Panc1 (cell line): ENCODE data around the gene KLC1. TPM values are rescaled to one million over a fixed set of nuclear protein-coding genes. Genes with fewer than 3 reads are reported as not detected.

ENCODE experiments used
- ATAC-seq: fragments of 200-7000 bp; cut with Tn5 transposase; 2 replicates; pipeline ENCODE4 v1.9.1; 2020; ENCODE audit warnings: mild to moderate bottlenecking, moderate library complexity
- BruUV-seq: library from RNA; stranded (reverse); fragments of 400-500 nt; replicated peaks from 2 replicates; lab custom pipeline; 2021; lab: Mats Ljungman, UMichigan
- CTCF ChIA-PET: fragments of 300-600 bp; sonication (Branson Sonifier 250); formaldehyde crosslinking; loops from one replicate; lab custom pipeline; 2022; ENCODE audit warnings: antibody characterized with exemption; lab: Charles Lee
- POLR2A ChIA-PET: fragments of 300-600 bp; sonication (Branson Sonifier 250); formaldehyde crosslinking; loops from one replicate; lab custom pipeline; 2022; ENCODE audit warnings: antibody characterized with exemption; lab: Charles Lee
- DNase-seq: peaks from one replicate; pipeline ENCODE4 v3.0.0-alpha.2; 2010; ENCODE audit warnings: low read depth, low spot score
- H3K27ac ChIP-seq: 2 replicates; pipeline ENCODE4 v1.5.1; 2011; ENCODE audit warnings: mild to moderate bottlenecking, low read length, inconsistent platforms
- H3K27me3 ChIP-seq: fragments of 200-500 bp; sonication (Bioruptor generic); 2 replicates; pipeline ENCODE4 v1.6.0; 2014; ENCODE audit warnings: low read length, inconsistent platforms; ENCODE audit not compliant: control insufficient read depth, insufficient read depth
- H3K36me3 ChIP-seq: fragments of 200-500 bp; sonication (Bioruptor generic); 2 replicates; pipeline ENCODE4 v1.5.1; 2014; ENCODE audit warnings: inconsistent platforms, mild to moderate bottlenecking, low read length, moderate library complexity; ENCODE audit not compliant: control insufficient read depth, insufficient read depth
- H3K4me1 ChIP-seq: 2 replicates; pipeline ENCODE4 v1.5.1; 2011; ENCODE audit warnings: inconsistent platforms, mild to moderate bottlenecking, low read length, moderate library complexity; ENCODE audit not compliant: control insufficient read depth, insufficient read depth
- H3K4me3 ChIP-seq, 2 experiments: 2 replicates each; pipeline ENCODE4 v1.5.1; 2011 to 2012; ENCODE audit warnings: low read depth in 2 of 2, low read length in 2 of 2, mild to moderate bottlenecking in 2 of 2, inconsistent platforms in 1 of 2, moderate library complexity in 1 of 2
- H3K9me3 ChIP-seq: fragments of 200-500 bp; sonication (Bioruptor generic); 2 replicates; pipeline ENCODE4 v1.5.1; 2014; ENCODE audit warnings: low read depth, mild to moderate bottlenecking, inconsistent platforms, low read length, moderate library complexity; ENCODE audit not compliant: control insufficient read depth, insufficient read depth
- POLR2AphosphoS5 ChIP-seq: IDR thresholded peaks from 2 replicates; pipeline ENCODE4 v1.6.1; 2012; ENCODE audit warnings: mild to moderate bottlenecking, low read depth, low read length, moderate library complexity
- REST ChIP-seq, 2 experiments: IDR thresholded peaks; 2 replicates each; pipeline ENCODE4 v1.6.1; 2011 to 2012; ENCODE audit warnings: low read depth in 2 of 2, control low read depth in 1 of 2, low read length in 1 of 2, mild to moderate bottlenecking in 1 of 2, moderate library complexity in 1 of 2; ENCODE audit not compliant: insufficient read depth in 1 of 2
- SIN3A ChIP-seq: IDR thresholded peaks from 2 replicates; pipeline ENCODE4 v1.6.1; 2012; ENCODE audit warnings: low read depth, mild to moderate bottlenecking, low read length, moderate library complexity, borderline replicate concordance; ENCODE audit not compliant: insufficient read depth
- TCF7L2 ChIP-seq: IDR thresholded peaks from 2 replicates; pipeline ENCODE4 v1.6.1; 2011; ENCODE audit warnings: mild to moderate bottlenecking, low read depth, low read length, inconsistent platforms
- in situ Hi-C: cut with HindIII; loops from 2 replicates; pipeline ENCODE4 v1.10.0; 2016; ENCODE audit warnings: low sequenced_read_pairs, low pct_unique_long_range_greater_than_20kb
- intact Hi-C: fragments of 100-400 bp; cut with micrococcal nuclease; formaldehyde crosslinking; loops from one replicate; pipeline ENCODE4 v1.10.0; 2022; ENCODE audit not compliant: unreplicated experiment
- total RNA-seq: library from RNA; stranded (reverse); gene quantifications from one replicate; pipeline ENCODE4 v1.2.1, GENCODE V29; 2021; ENCODE audit not compliant: unreplicated experiment
- TF ChIP-seq, protein P1 (sequence below): fragments of 450-650 bp; IDR thresholded peaks from 2 replicates; pipeline ENCODE4 v1.5.1; 2017; ENCODE audit warnings: mild to moderate bottlenecking

Gene KLC1
- total RNA-seq, 1 experiment from 2014 or later, result 98.0 TPM

- H3K4me3 ChIP-seq, result peak within 1 kb of the TSS; percentile 60 to 63
- peak; percentile 94 for ATAC-seq
- H3K27me3 ChIP-seq, result no peaks in the 10 kb centered on the region
- H3K4me1 ChIP-seq, result peaks cover 12% of the 10 kb centered on the region
- CTCF ChIA-PET, result no interaction called here
- intact Hi-C loops, result no loop called here
- in situ Hi-C loops, result no loop called here
- POLR2A ChIA-PET, result no interaction called here
- TF ChIP-seq SIN3A (0 out of 2 replicates have a peak, but pooled peaks have one; percentile 26), REST (IDR thresholded peaks at IDR 0.05; ENCODE audit: insufficient read depth in 1 of 2, low read depth in 2 of 2, low read length in 1 of 2) (no peak), POLR2AphosphoS5 (peak; percentile 50; the same call in 1 of the 2 replicates)
- DNase-seq, result peak; percentile 95
- no peaks in the 10 kb centered on the region; the same call in 1 of the 2 replicates for H3K36me3 ChIP-seq
- peak within 1 kb of the TSS; percentile 68 for H3K27ac ChIP-seq
- BruUV-seq, result no TSS peak
- H3K9me3 ChIP-seq, result no peaks in the 10 kb centered on the region
Observed at GRCh38 chr14:103715052-103716000, 86.3 kb downstream of the KLC1 start, which contains the start of the genes XRCC3 and ZFYVE21. Gene XRCC3, minus strand, starts transcription at chr14:103715451. Its CDS starts 4,364 bp downstream, at chr14:103711087. Gene ZFYVE21, plus strand, starts transcription at chr14:103715810. Its CDS starts 32 bp downstream, at chr14:103715842.

DNA sequence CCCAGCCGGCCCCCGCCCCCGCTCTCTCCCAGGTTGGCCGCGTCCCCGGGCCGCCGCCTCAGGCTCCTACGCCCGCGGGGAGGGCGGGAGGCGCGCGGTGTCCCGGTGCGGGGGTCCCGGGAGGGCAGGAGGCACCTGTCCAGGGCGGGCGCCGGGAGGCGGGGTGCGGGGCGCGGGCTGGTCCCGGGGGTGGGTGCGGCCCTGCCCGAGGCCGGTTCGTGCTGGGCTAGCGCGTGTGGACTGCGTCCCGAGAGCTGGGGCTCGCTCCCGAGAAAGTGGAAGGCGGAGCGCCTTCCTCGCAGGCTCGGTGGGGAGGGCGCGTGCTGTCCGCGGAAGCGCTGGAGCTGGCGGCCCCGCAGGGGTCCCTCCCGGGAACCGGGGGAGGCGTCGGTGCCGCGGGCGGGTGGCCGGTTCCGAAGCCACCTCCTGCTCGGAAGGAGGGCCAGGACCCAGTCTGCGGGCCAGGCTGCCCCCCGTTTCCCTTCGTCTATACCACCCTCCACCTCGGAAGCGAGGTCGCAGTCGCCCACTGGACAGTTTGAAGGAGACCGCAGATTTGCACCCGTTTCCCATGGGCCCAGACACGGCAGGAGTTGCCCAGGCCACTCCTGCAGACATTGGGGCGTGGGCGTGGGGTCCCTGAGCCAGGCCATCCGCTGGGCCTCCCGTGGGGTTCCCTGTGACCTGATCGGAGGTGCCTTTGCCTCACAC lies 87.2 kb downstream of the KLC1 start:
- H3K27me3 ChIP-seq, result no peaks in the 10 kb centered on the region
- POLR2A ChIA-PET, result no interaction called here
- CTCF ChIA-PET, result no interaction called here
- no peak for TF ChIP-seq POLR2AphosphoS5
- no peak for TF ChIP-seq SIN3A
- TF ChIP-seq, protein P1, sequence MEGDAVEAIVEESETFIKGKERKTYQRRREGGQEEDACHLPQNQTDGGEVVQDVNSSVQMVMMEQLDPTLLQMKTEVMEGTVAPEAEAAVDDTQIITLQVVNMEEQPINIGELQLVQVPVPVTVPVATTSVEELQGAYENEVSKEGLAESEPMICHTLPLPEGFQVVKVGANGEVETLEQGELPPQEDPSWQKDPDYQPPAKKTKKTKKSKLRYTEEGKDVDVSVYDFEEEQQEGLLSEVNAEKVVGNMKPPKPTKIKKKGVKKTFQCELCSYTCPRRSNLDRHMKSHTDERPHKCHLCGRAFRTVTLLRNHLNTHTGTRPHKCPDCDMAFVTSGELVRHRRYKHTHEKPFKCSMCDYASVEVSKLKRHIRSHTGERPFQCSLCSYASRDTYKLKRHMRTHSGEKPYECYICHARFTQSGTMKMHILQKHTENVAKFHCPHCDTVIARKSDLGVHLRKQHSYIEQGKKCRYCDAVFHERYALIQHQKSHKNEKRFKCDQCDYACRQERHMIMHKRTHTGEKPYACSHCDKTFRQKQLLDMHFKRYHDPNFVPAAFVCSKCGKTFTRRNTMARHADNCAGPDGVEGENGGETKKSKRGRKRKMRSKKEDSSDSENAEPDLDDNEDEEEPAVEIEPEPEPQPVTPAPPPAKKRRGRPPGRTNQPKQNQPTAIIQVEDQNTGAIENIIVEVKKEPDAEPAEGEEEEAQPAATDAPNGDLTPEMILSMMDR, result no peak
- TF ChIP-seq TCF7L2, result no peak
- TF ChIP-seq REST (IDR thresholded peaks at IDR 0.05; ENCODE audit: insufficient read depth in 1 of 2, low read depth in 2 of 2, low read length in 1 of 2), result no peak
- H3K9me3 ChIP-seq, result no peaks in the 10 kb centered on the region
- no peaks in the 10 kb centered on the region; the same call in 1 of the 2 replicates for H3K36me3 ChIP-seq
- DNase-seq, result no peak
- 0 out of 2 replicates have a peak, but pooled peaks have one; percentile 0 for ATAC-seq
- peak overlapping the region; percentile 60 to 63 for H3K4me3 ChIP-seq
- H3K4me1 ChIP-seq, result peaks cover 12% of the 10 kb centered on the region
- in situ Hi-C loops, result no loop called here
- peak overlapping the region; percentile 68 for H3K27ac ChIP-seq
- BruUV-seq, result no TSS peak
- intact Hi-C loops, result no loop called here
